Endothelial cell of umbilical vein (primary cell): ENCODE results near the gene INHBE. TPM values are rescaled to one million over a fixed set of nuclear protein-coding genes. Genes with fewer than 3 reads are reported as not detected.

Source experiments
- BruUV-seq: library from RNA; stranded (reverse); fragments of 400-500 nt; replicated peaks from 2 replicates; lab custom pipeline; 2021; lab: Mats Ljungman, UMichigan
- CTCF ChIA-PET: fragments of 300-600, 350-600 bp; sonication (Branson Sonifier 250); formaldehyde crosslinking; loops from one replicate; lab custom pipeline; 2021; ENCODE audit warnings: antibody characterized with exemption, inconsistent platforms; lab: Charles Lee
- POLR2A ChIA-PET: fragments of 300-600, 350-600 bp; sonication (Branson Sonifier 250); formaldehyde crosslinking; loops from one replicate; lab custom pipeline; 2021; ENCODE audit warnings: antibody characterized with exemption, inconsistent platforms; lab: Charles Lee
- DNase-seq: peaks from one replicate; pipeline ENCODE4 v3.0.0-alpha.2; 2011; ENCODE audit warnings: low read depth, low spot score
- FAIRE-seq: peaks from 2 replicates; lab custom pipeline; 2011; peaks lifted over from hg19 to GRCh38; lab: Jason Lieb, UNC
- H2AFZ ChIP-seq: 2 replicates; pipeline ENCODE4 v1.6.0; 2012; ENCODE audit warnings: low read depth, low read length, control low read depth, inconsistent platforms
- H3K27ac ChIP-seq: 2 replicates; pipeline ENCODE4 v1.5.1; 2011; ENCODE audit warnings: low read depth, mild to moderate bottlenecking, control low read depth, low read length, moderate library complexity; ENCODE audit not compliant: insufficient read depth
- H3K27me3 ChIP-seq, 2 experiments: 2 replicates each; pipeline versions ENCODE4 v1.6.0 to v1.6.1; 2011; ENCODE audit warnings: low read length in 2 of 2, mixed read lengths in 1 of 2; ENCODE audit not compliant: control insufficient read depth in 2 of 2, insufficient read depth in 2 of 2
- H3K36me3 ChIP-seq, 2 experiments: 2 replicates in 1 of 2; 3 replicates in 1 of 2; pipeline ENCODE4 v1.5.1; 2011; ENCODE audit warnings: low read length in 2 of 2, mild to moderate bottlenecking in 1 of 2, moderate library complexity in 1 of 2; ENCODE audit not compliant: control insufficient read depth in 2 of 2, insufficient read depth in 2 of 2; ENCODE audit errors: extremely low read depth in 1 of 2
- H3K4me1 ChIP-seq: 3 replicates; pipeline ENCODE4 v1.5.1; 2011; ENCODE audit warnings: mild to moderate bottlenecking, low read length; ENCODE audit not compliant: control insufficient read depth, insufficient read depth; ENCODE audit errors: extremely low read depth
- H3K4me2 ChIP-seq: 2 replicates; pipeline ENCODE4 v1.6.1; 2011; ENCODE audit warnings: low read length, control low read depth, mixed read lengths; ENCODE audit not compliant: insufficient read depth
- H3K4me3 ChIP-seq, 3 experiments: fragments of 200-600 bp in 1 of 3; sonication (generic), shearing (Covaris generic) in 1 of 3; replicated peaks in 1 of 3; 2 replicates each; pipeline ENCODE4 v1.5.1; 2011 to 2016; ENCODE audit warnings: control low read depth in 3 of 3, low read length in 3 of 3, mild to moderate bottlenecking in 2 of 3, inconsistent platforms in 1 of 3, low read depth in 1 of 3, moderate library complexity in 1 of 3; ENCODE audit not compliant: insufficient read depth in 1 of 3
- H3K79me2 ChIP-seq: 2 replicates; pipeline ENCODE4 v1.6.0; 2012; ENCODE audit warnings: low read length, inconsistent platforms; ENCODE audit not compliant: control insufficient read depth, insufficient read depth
- H3K9ac ChIP-seq: replicated peaks from 2 replicates; pipeline ENCODE3; 2011; ENCODE audit warnings: low read length, control low read depth; ENCODE audit not compliant: insufficient read depth; ENCODE audit errors: extremely low read depth
- H3K9me1 ChIP-seq: replicated peaks from 3 replicates; pipeline ENCODE4 v1.6.0; 2011; ENCODE audit warnings: mild to moderate bottlenecking, low read length; ENCODE audit not compliant: control insufficient read depth, insufficient read depth; ENCODE audit errors: extremely low read depth
- H3K9me3 ChIP-seq: replicated peaks from 2 replicates; pipeline ENCODE4 v1.5.1; 2012; ENCODE audit warnings: low read length, inconsistent platforms; ENCODE audit not compliant: control insufficient read depth, insufficient read depth
- H4K20me1 ChIP-seq: replicated peaks from 2 replicates; pipeline ENCODE3; 2011; ENCODE audit warnings: mild to moderate bottlenecking, low read length; ENCODE audit not compliant: control insufficient read depth, insufficient read depth; ENCODE audit errors: extremely low read depth
- EZH2 ChIP-seq: IDR thresholded peaks from 2 replicates; pipeline ENCODE4 v1.6.1; 2012; ENCODE audit warnings: borderline replicate concordance, low read depth, mild to moderate bottlenecking, moderate library complexity, low read length, inconsistent platforms; ENCODE audit not compliant: severe bottlenecking
- MYC ChIP-seq: IDR thresholded peaks from one replicate; pipeline ENCODE4 v1.6.1; 2011; ENCODE audit warnings: mild to moderate bottlenecking, low read depth, low read length
- POLR2A ChIP-seq: IDR thresholded peaks from 2 replicates; pipeline ENCODE4 v1.6.1; 2012; ENCODE audit warnings: low read depth, mild to moderate bottlenecking, control low read depth, low read length
- POLR2AphosphoS5 ChIP-seq: IDR thresholded peaks from 2 replicates; pipeline ENCODE4 v1.6.1; 2012; ENCODE audit warnings: low read depth, mild to moderate bottlenecking, control low read depth, low read length, moderate library complexity; ENCODE audit not compliant: insufficient read depth
- dilution Hi-C: fragments of 300-500 bp; cut with MboI; formaldehyde crosslinking; loops from one replicate; pipeline ENCODE4 v1.15.0; 2019; ENCODE audit warnings: low sequenced_read_pairs; ENCODE audit not compliant: extremely low pct_ligation_motif_present
- intact Hi-C: fragments of 100-400 bp; cut with micrococcal nuclease; formaldehyde crosslinking; loops from one replicate; pipeline ENCODE4 v1.10.0; 2022
- polyA plus RNA-seq, 4 experiments: library from polyadenylated mRNA; depleted of rRNA in 3 of 4; stranded (reverse) in 3 of 4; unstranded in 1 of 4; fragments of >200 nt; gene quantifications; 2 replicates each; pipeline versions ENCODE4 v1.2.1 to v1.2.3, GENCODE V29; 2011 to 2012; ENCODE audit warnings: missing spikeins in 1 of 4
- total RNA-seq: library from RNA; stranded (reverse); gene quantifications from 2 replicates; pipeline ENCODE4 v1.2.3, GENCODE V29; 2021
- TF ChIP-seq, protein P1 (sequence below): IDR thresholded peaks from 2 replicates; pipeline ENCODE4 v1.6.1; 2011; ENCODE audit not compliant: insufficient read depth, insufficient read length

The INHBE gene
- total and polyA plus RNA-seq, 2 donors (not counting 3 experiments of a cell fraction or from before 2014, with no cell fraction given), result not detected

DNA sequence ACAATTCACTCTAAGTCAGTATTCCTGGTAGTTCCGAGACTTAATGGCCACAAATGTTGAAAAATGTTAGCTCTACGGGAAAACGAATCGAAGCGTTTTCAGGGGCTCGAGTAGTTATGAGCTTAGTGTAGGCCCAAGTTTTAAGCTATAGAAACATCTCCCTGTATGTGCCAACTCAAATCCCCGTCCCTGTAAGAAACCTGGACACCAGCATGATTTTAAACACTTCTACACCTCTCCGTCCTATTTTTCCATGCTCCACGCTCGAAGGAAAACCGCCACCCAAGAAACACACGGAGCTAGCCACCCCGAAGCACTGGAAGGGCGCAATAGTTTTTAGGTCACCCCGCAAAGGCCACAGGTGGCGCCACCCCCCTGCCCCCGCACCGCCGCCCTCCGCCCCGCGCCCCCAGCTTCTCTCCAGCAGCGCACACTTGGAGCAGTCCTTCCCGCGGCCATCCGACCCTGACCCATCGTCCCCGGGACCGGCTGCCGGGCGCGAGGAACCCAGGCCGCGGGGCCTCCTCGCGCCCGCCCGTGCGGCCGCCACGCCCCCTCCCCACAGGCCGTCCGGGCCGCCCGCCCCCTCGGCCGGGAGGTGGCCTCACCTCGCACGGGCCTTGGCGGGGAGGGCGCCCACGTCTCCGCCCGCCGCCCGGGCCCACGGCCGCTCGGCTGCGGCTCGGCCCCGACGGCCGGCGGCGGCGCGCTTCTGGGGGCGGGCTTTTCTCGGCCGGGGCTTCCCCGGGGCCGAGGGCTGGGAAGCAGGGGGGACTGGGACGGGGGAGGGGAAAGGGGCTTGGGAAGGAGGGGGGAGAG is 24.8 kb upstream of the INHBE start:
- Histone ChIP-seq H3K4me3 (peak overlapping the region; percentile 40 to 75 (median 69)), H2AFZ (peak overlapping the region; percentile 16), H3K9me1 (no peaks in the 10 kb centered on the region), H3K27me3 (no peaks in the 10 kb centered on the region), H3K36me3 (no peaks in the 10 kb centered on the region), H4K20me1 (no peaks in the 10 kb centered on the region), H3K4me2 (peak overlapping the region; percentile 93), H3K4me1 (peaks cover 6% of the 10 kb centered on the region), H3K9ac (peak overlapping the region; percentile 82), H3K27ac (peak overlapping the region; percentile 64), H3K9me3 (no peaks in the 10 kb centered on the region), H3K79me2 (peaks cover 21% of the 10 kb centered on the region)
- TF ChIP-seq, protein P1, sequence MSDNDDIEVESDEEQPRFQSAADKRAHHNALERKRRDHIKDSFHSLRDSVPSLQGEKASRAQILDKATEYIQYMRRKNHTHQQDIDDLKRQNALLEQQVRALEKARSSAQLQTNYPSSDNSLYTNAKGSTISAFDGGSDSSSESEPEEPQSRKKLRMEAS, result no peak
- TF ChIP-seq POLR2AphosphoS5 (no peak), MYC (no peak), POLR2A (no peak), EZH2 (no peak)
- dilution Hi-C loops (no loop called here), intact Hi-C loops (loop anchor here (2.0 to 5.0 kb wide), 2 partner anchors 22 to 123 kb away; no protein-coding TSS in a partner anchor)
- ChIA-PET POLR2A (interaction anchor here (0.6 kb wide), 2 partner anchors 17 to 67 kb away, joined by 4 to 12 read pairs; no protein-coding TSS in a partner anchor), CTCF (interaction anchor here (1.0 to 2.2 kb wide), 7 partner anchors 9 to 123 kb away, joined by 3 to 12 read pairs (median 7); partner anchors contain the start of genes GLI1 and INHBE)
- no peak for FAIRE-seq
- BruUV-seq, result no TSS peak
- peak; percentile 66 for DNase-seq
